Occipital lobe (tissue), 2 donors: ENCODE data around the gene NRXN2. TPM values are rescaled to one million over a fixed set of nuclear protein-coding genes. Genes with fewer than 3 reads are reported as not detected.

Source experiments
- DNase-seq: peaks from one replicate; lab custom pipeline; 2025; lab: John Stamatoyannopoulos, UW
- total RNA-seq: library from RNA; depleted of rRNA; stranded (reverse); fragments of >200 nt; gene quantifications from one replicate; pipeline ENCODE4 v1.2.3, GENCODE V29; 2014

NRXN2 gene
- total RNA-seq, 1 donor from 2014 or later = 219 TPM

- no peak for DNase-seq
Observed at GRCh38 chr11:64744544-64745188, 21.7 kb upstream of the NRXN2 start.

- no peak for DNase-seq
Observed at GRCh38 chr11:64743591-64744543, 20.9 kb upstream of the NRXN2 start, which contains the start of gene RASGRP2. RASGRP2 (minus strand) TSS chr11:64744142; CDS start chr11:64742866, 1,276 bp downstream.

GRCh38 chr11:64742889-64743590 lies 20.0 kb upstream of the NRXN2 start:
- peak; percentile 25 for DNase-seq

- no peak for DNase-seq
Observed at GRCh38 chr11:64742087-64742888, 19.3 kb upstream of the NRXN2 start.

- no peak for DNase-seq
Observed at GRCh38 chr11:64741375-64742086, 18.5 kb upstream of the NRXN2 start.

- DNase-seq = no peak
Observed at GRCh38 chr11:64739871-64740270, 16.9 kb upstream of the NRXN2 start.

- DNase-seq = no peak
Observed at GRCh38 chr11:64736654-64737053, 13.7 kb upstream of the NRXN2 start.

GRCh38 chr11:64735725-64736259 lies 12.8 kb upstream of the NRXN2 start:
- no peak for DNase-seq

- no peak for DNase-seq
Observed at GRCh38 chr11:64734811-64735724, 12.1 kb upstream of the NRXN2 start.

- no peak for DNase-seq
Observed at GRCh38 chr11:64731601-64732000, 8.6 kb upstream of the NRXN2 start.

- no peak for DNase-seq
Observed at GRCh38 chr11:64729851-64730382, 6.9 kb upstream of the NRXN2 start.

- DNase-seq = no peak
Observed at GRCh38 chr11:64728757-64729365, 5.9 kb upstream of the NRXN2 start.

- DNase-seq = no peak
Observed at GRCh38 chr11:64726867-64727530, 4.0 kb upstream of the NRXN2 start.

- no peak for DNase-seq
Observed at GRCh38 chr11:64726211-64726641, 3.2 kb upstream of the NRXN2 start.

- DNase-seq = no peak
Observed at GRCh38 chr11:64724863-64725532, 2.0 kb upstream of the NRXN2 start.

- no peak for DNase-seq
Observed at GRCh38 chr11:64723907-64724862, 1.2 kb upstream of the NRXN2 start.
